IMR-90 (cell line): Measurements from ENCODE around the gene FLT4. TPM values are rescaled to one million over a fixed set of nuclear protein-coding genes. Genes with fewer than 3 reads are reported as not detected.

ENCODE experiments used
- ATAC-seq: fragments of 200-7000 bp; cut with Tn5 transposase; 2 replicates; pipeline ENCODE4 v1.9.1; 2020; ENCODE audit warnings: low read depth, mild to moderate bottlenecking, moderate library complexity
- BruUV-seq: library from RNA; stranded (reverse); fragments of 400-500 nt; replicated peaks from 2 replicates; lab custom pipeline; 2021; lab: Mats Ljungman, UMichigan
- CTCF ChIA-PET: fragments of 300-600 bp; formaldehyde crosslinking; extraction: SDS; loops from one replicate; lab custom pipeline; 2021; ENCODE audit warnings: antibody characterized with exemption; lab: Yijun Ruan, JAX
- POLR2A ChIA-PET: fragments of 300-600 bp; sonication (Branson Sonifier 250); formaldehyde crosslinking; loops from one replicate; lab custom pipeline; 2022; ENCODE audit warnings: antibody characterized with exemption; ENCODE audit not compliant: unreplicated experiment; lab: Charles Lee
- DNase-seq: peaks from one replicate; pipeline ENCODE4 v3.0.0; 2013
- H2AFZ ChIP-seq: replicated peaks from 2 replicates; pipeline ENCODE3; 2013; ENCODE audit warnings: low read length, mild to moderate bottlenecking; ENCODE audit not compliant: poor library complexity
- H2AK5ac ChIP-seq: 2 replicates; pipeline ENCODE4 v1.6.1; 2013; ENCODE audit warnings: low read depth, low read length, inconsistent platforms
- H2AK9ac ChIP-seq: replicated peaks from 2 replicates; pipeline ENCODE3; 2013; ENCODE audit warnings: mild to moderate bottlenecking, low read depth, low read length, moderate library complexity; ENCODE audit not compliant: poor library complexity
- H2BK120ac ChIP-seq: 2 replicates; pipeline ENCODE4 v1.6.1; 2013; ENCODE audit warnings: low read depth, low read length, inconsistent platforms
- H2BK15ac ChIP-seq: 3 replicates; pipeline ENCODE4 v1.6.1; 2013; ENCODE audit warnings: low read depth, low read length, inconsistent platforms
- H2BK20ac ChIP-seq: 2 replicates; pipeline ENCODE4 v1.6.1; 2013; ENCODE audit warnings: low read depth, mild to moderate bottlenecking, inconsistent platforms, low read length, moderate library complexity
- H2BK5ac ChIP-seq: 2 replicates; pipeline ENCODE4 v1.6.1; 2013; ENCODE audit warnings: mild to moderate bottlenecking, low read depth, low read length, inconsistent platforms; ENCODE audit not compliant: poor library complexity, severe bottlenecking
- H3K14ac ChIP-seq: replicated peaks from 2 replicates; pipeline ENCODE4 v1.6.1; 2013; ENCODE audit warnings: low read depth, low read length, inconsistent platforms
- H3K18ac ChIP-seq: 2 replicates; pipeline ENCODE4 v1.6.1; 2013; ENCODE audit warnings: low read depth, low read length, control low read depth
- H3K23ac ChIP-seq: 2 replicates; pipeline ENCODE4 v1.6.1; 2013; ENCODE audit warnings: low read depth, low read length, inconsistent platforms
- H3K27ac ChIP-seq: 2 replicates; pipeline ENCODE4 v1.5.1; 2013; ENCODE audit warnings: mild to moderate bottlenecking, control low read depth, low read length; ENCODE audit not compliant: insufficient read depth
- H3K27me3 ChIP-seq: 2 replicates; pipeline ENCODE4 v1.6.1; 2013; ENCODE audit warnings: low read length; ENCODE audit not compliant: control insufficient read depth, insufficient read depth
- H3K36me3 ChIP-seq: 2 replicates; pipeline ENCODE4 v1.6.1; 2013; ENCODE audit warnings: low read length, mixed read lengths; ENCODE audit not compliant: control insufficient read depth, insufficient read depth
- H3K4ac ChIP-seq: 2 replicates; pipeline ENCODE4 v1.6.1; 2013; ENCODE audit warnings: low read depth, low read length, inconsistent platforms
- H3K4me1 ChIP-seq: 2 replicates; pipeline ENCODE4 v1.6.1; 2013; ENCODE audit warnings: low read length, mixed read lengths; ENCODE audit not compliant: control insufficient read depth, insufficient read depth
- H3K4me2 ChIP-seq: 2 replicates; pipeline ENCODE4 v1.6.1; 2013; ENCODE audit warnings: low read depth, mild to moderate bottlenecking, control low read depth, low read length, moderate library complexity
- H3K4me3 ChIP-seq: 2 replicates; pipeline ENCODE4 v1.5.1; 2013; ENCODE audit warnings: low read depth, mild to moderate bottlenecking, control low read depth, low read length, moderate library complexity; ENCODE audit not compliant: insufficient read depth
- H3K56ac ChIP-seq: 2 replicates; pipeline ENCODE4 v1.6.1; 2013; ENCODE audit warnings: low read length, inconsistent platforms; ENCODE audit not compliant: insufficient read depth; ENCODE audit errors: extremely low read depth
- H3K79me1 ChIP-seq, 2 experiments: 2 replicates each; pipeline ENCODE4 v1.6.1; 2013; ENCODE audit warnings: low read length in 2 of 2, inconsistent platforms in 1 of 2, low read depth in 1 of 2
- H3K9ac ChIP-seq: 2 replicates; pipeline ENCODE4 v1.6.1; 2013; ENCODE audit warnings: low read depth, low read length, control low read depth
- H3K9me1 ChIP-seq: 2 replicates; pipeline ENCODE4 v1.6.1; 2013; ENCODE audit warnings: low read length, inconsistent platforms; ENCODE audit not compliant: insufficient read depth
- H3K9me3 ChIP-seq: 2 replicates; pipeline ENCODE4 v1.6.1; 2013; ENCODE audit warnings: low read length; ENCODE audit not compliant: control insufficient read depth, insufficient read depth
- H4K20me1 ChIP-seq: 2 replicates; pipeline ENCODE4 v1.6.1; 2013; ENCODE audit warnings: low read length, inconsistent platforms; ENCODE audit not compliant: insufficient read depth
- H4K5ac ChIP-seq: 2 replicates; pipeline ENCODE4 v1.6.1; 2013; ENCODE audit warnings: mild to moderate bottlenecking, low read depth, low read length, control low read depth
- H4K8ac ChIP-seq, 2 experiments: 2 replicates each; pipeline ENCODE4 v1.6.1; 2013; ENCODE audit warnings: low read depth in 2 of 2, low read length in 2 of 2, control low read depth in 1 of 2, inconsistent platforms in 1 of 2
- H4K91ac ChIP-seq: 2 replicates; pipeline ENCODE4 v1.6.1; 2013; ENCODE audit warnings: low read depth, low read length, inconsistent platforms; ENCODE audit not compliant: insufficient read depth
- BHLHE40 ChIP-seq: fragments of 150-350 bp; IDR thresholded peaks from 2 replicates; pipeline ENCODE4 v1.6.1; 2016; ENCODE audit warnings: mild to moderate bottlenecking, low read depth, low read length
- CEBPB ChIP-seq: IDR thresholded peaks from 2 replicates; pipeline ENCODE4 v1.6.1; 2012; ENCODE audit warnings: low read depth, low read length, improper control_type of control experiment
- CTCF ChIP-seq: conservative IDR thresholded peaks from 2 replicates; pipeline ENCODE4 v1.5.1; 2012; ENCODE audit warnings: mild to moderate bottlenecking, low read depth, low read length, improper control_type of control experiment
- FOS ChIP-seq: fragments of 150-350 bp; IDR thresholded peaks from 2 replicates; pipeline ENCODE4 v1.6.1; 2016; ENCODE audit warnings: low read depth, low read length
- MAFK ChIP-seq: IDR thresholded peaks from 2 replicates; pipeline ENCODE4 v1.6.1; 2012; ENCODE audit warnings: low read depth, low read length, improper control_type of control experiment
- MAZ ChIP-seq: IDR thresholded peaks from 2 replicates; pipeline ENCODE4 v1.6.1; 2012; ENCODE audit warnings: low read depth, mild to moderate bottlenecking, low read length, improper control_type of control experiment, moderate library complexity, borderline replicate concordance
- MXI1 ChIP-seq: IDR thresholded peaks from 2 replicates; pipeline ENCODE4 v1.6.1; 2012; ENCODE audit warnings: low read depth, mild to moderate bottlenecking, low read length, moderate library complexity, borderline replicate concordance
- NFE2L2 ChIP-seq: fragments of 150-350 bp; IDR thresholded peaks from 2 replicates; pipeline ENCODE4 v1.6.1; 2016; ENCODE audit warnings: low read depth, mild to moderate bottlenecking, low read length
- POLR2A ChIP-seq: IDR thresholded peaks from 2 replicates; pipeline ENCODE4 v1.6.1; 2012; ENCODE audit warnings: mild to moderate bottlenecking, low read depth, low read length
- RAD21 ChIP-seq: IDR thresholded peaks from 2 replicates; pipeline ENCODE4 v1.6.1; 2012; ENCODE audit warnings: low read length, improper control_type of control experiment
- RFX5 ChIP-seq: IDR thresholded peaks from 2 replicates; pipeline ENCODE4 v1.8.0; 2012; ENCODE audit warnings: low read depth, mild to moderate bottlenecking, low read length, moderate library complexity
- SMC3 ChIP-seq: fragments of 150-350 bp; IDR thresholded peaks from 2 replicates; pipeline ENCODE4 v1.6.1; 2016; ENCODE audit warnings: low read depth, mild to moderate bottlenecking, antibody characterized with exemption, low read length, moderate library complexity
- WGBS, 2 experiments: methylation state at CpG; one replicate each; pipeline versions ENCODE4 v1.1.5 to v1.1.7; 2013; ENCODE audit warnings: missing lambda C conversion rate in 2 of 2; ENCODE audit not compliant: insufficient read length in 1 of 2; ENCODE audit errors: extremely low coverage in 2 of 2; 5-methylcytosine and 5-hydroxymethylcytosine counted together
- dilution Hi-C: fragments of 300-500 bp; cut with HindIII; formaldehyde crosslinking; loops from one replicate; pipeline ENCODE4 v1.14.3; 2018; ENCODE audit warnings: low sequenced_read_pairs; ENCODE audit not compliant: unreplicated experiment
- in situ Hi-C: fragments of 300-500 bp; cut with MboI; formaldehyde crosslinking; loops from 3 replicates; pipeline ENCODE4 v1.14.3; 2019; ENCODE audit warnings: low sequenced_read_pairs, inconsistent platforms, mixed read lengths
- intact Hi-C: fragments of 100-400 bp; cut with micrococcal nuclease; formaldehyde crosslinking; loops from 2 replicates; pipeline ENCODE4 v1.10.0; 2022
- polyA plus RNA-seq, 3 experiments: library from polyadenylated mRNA; depleted of rRNA; stranded (reverse); fragments of >200 nt; gene quantifications; 2 replicates each; pipeline ENCODE4 v1.2.3, GENCODE V29; 2012; ENCODE audit warnings: low replicate concordance in 1 of 3
- total RNA-seq: library from RNA; depleted of rRNA; stranded (reverse); fragments of >200 nt; gene quantifications from 2 replicates; pipeline ENCODE4 v1.2.3, GENCODE V29; 2012
- TF ChIP-seq, protein P1 (sequence below): fragments of 150-350 bp; IDR thresholded peaks from 2 replicates; pipeline ENCODE4 v1.6.1; 2017; ENCODE audit warnings: mild to moderate bottlenecking, antibody characterized with exemption, low read length, low read depth

Gene FLT4
- total and polyA plus RNA-seq, 2 of the 4 experiments (the other 2 are of a cell fraction): under 0.01 to 0.07 TPM

DNA sequence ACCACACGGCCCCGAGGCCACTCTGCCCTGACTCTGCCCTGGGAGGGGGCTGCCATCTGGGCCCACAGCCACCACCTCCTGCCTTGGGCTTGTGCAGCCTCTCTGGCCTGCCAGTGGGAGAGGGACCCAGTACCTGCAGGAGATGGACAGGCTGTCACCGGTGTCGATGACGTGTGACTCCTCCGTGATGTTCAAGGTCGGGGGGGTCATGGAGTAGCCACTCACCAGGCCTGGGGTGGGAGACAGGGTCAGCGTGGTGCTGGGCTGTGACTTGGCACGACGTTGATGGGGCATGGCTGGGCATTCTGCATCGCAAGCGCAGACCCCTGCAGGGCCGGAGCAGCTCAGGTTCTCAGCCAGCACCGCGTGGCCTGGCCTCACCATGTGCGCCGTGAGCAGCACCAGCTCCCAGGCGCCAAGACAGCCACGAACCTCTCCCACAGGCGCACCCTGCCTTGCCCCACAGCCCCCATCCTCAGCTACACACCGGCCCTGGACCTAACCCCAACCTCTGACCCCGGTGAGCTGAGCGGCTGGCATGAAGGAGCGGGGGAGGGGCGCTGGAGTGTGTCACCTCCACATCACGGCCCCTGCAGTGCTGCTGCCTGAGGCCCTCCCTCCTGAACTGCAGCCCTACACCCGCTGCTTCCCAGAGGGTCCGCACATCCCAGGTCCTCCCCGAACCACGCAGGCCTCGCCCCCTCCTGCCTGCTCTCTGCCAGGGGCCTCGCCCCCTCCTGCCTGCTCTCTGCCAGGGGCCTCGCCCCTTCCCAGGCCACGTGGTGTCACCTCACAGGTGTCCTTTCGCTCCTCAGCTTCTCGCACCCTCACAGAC, 17.6 kb downstream of the FLT4 start:
- H3K9me3 ChIP-seq: no peaks in the 10 kb centered on the region
- H3K56ac ChIP-seq: no peak overlapping the region
- no peak overlapping the region for H4K8ac ChIP-seq
- in situ Hi-C loops (no loop called here), intact Hi-C loops (no loop called here), dilution Hi-C loops (no loop called here)
- H2AFZ ChIP-seq: no peak overlapping the region
- H3K9ac ChIP-seq: no peak overlapping the region
- no peak overlapping the region for H2AK9ac ChIP-seq
- H3K18ac ChIP-seq: no peak overlapping the region
- no TSS peak for BruUV-seq
- H2AK5ac ChIP-seq: no peak overlapping the region
- 43% methylated on average over 13 of the region's 36 CpGs; no CpG with 5 or more reads in 1 of the 2 experiments for WGBS, 2 experiments
- ATAC-seq (no peak), DNase-seq (no peak)
- no peak for TF ChIP-seq RFX5
- TF ChIP-seq SMC3: no peak
- TF ChIP-seq CEBPB: no peak
- TF ChIP-seq NFE2L2: no peak
- no peak for TF ChIP-seq CTCF
- TF ChIP-seq MAZ: no peak
- TF ChIP-seq, protein P1, sequence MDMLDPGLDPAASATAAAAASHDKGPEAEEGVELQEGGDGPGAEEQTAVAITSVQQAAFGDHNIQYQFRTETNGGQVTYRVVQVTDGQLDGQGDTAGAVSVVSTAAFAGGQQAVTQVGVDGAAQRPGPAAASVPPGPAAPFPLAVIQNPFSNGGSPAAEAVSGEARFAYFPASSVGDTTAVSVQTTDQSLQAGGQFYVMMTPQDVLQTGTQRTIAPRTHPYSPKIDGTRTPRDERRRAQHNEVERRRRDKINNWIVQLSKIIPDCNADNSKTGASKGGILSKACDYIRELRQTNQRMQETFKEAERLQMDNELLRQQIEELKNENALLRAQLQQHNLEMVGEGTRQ: no peak
- no peak for TF ChIP-seq RAD21
- TF ChIP-seq POLR2A: no peak
- TF ChIP-seq MXI1: no peak
- no peak for TF ChIP-seq MAFK
- no peak for TF ChIP-seq FOS
- TF ChIP-seq BHLHE40: no peak
- no peak overlapping the region for H4K91ac ChIP-seq
- H3K27ac ChIP-seq: no peak overlapping the region
- no peak overlapping the region for H3K23ac ChIP-seq
- no peak overlapping the region for H3K4me2 ChIP-seq
- H3K79me1 ChIP-seq: no peaks in the 10 kb centered on the region
- no peak overlapping the region for H2BK20ac ChIP-seq
- no peak overlapping the region for H2BK5ac ChIP-seq
- POLR2A ChIA-PET: no interaction called here
- no peaks in the 10 kb centered on the region for H3K36me3 ChIP-seq
- H2BK120ac ChIP-seq: no peak overlapping the region
- H3K4ac ChIP-seq: no peak overlapping the region
- no peaks in the 10 kb centered on the region for H3K4me1 ChIP-seq
- no peak overlapping the region for H3K4me3 ChIP-seq
- no peaks in the 10 kb centered on the region; the same call in 1 of the 2 replicates for H4K20me1 ChIP-seq
- no peaks in the 10 kb centered on the region for H3K9me1 ChIP-seq
- H4K5ac ChIP-seq: no peak overlapping the region
- H3K14ac ChIP-seq: no peak overlapping the region
- H3K27me3 ChIP-seq: no peaks in the 10 kb centered on the region; the same call in 1 of the 2 replicates
- H2BK15ac ChIP-seq: no peak overlapping the region
- CTCF ChIA-PET: no interaction called here
